Smooth muscle cell (in vitro differentiated cells): ENCODE data around the gene SLC22A4. TPM values are rescaled to one million over a fixed set of nuclear protein-coding genes. Genes with fewer than 3 reads are reported as not detected.
A peak's percentile ranks its signal among the peaks of the same experiment; 100 is the strongest.

ENCODE experiments used
- DNase-seq: peaks from one replicate; lab custom pipeline; 2025; ENCODE audit not compliant: unreplicated experiment; lab: John Stamatoyannopoulos, UW
- H2AFZ ChIP-seq: fragments of 200-600 bp; sonication (generic); 2 replicates; pipeline ENCODE4 v1.6.0; 2016; ENCODE audit warnings: antibody characterized with exemption, low read depth, mild to moderate bottlenecking
- H3F3A ChIP-seq: fragments of 200-600 bp; sonication (generic); 2 replicates; pipeline ENCODE4 v1.6.0; 2017; ENCODE audit warnings: antibody characterized with exemption, low read depth
- H3K27ac ChIP-seq: fragments of 200-600 bp; sonication (generic); 2 replicates; pipeline ENCODE4 v1.5.1; 2016; ENCODE audit warnings: low read depth, mild to moderate bottlenecking
- H3K27me3 ChIP-seq: fragments of 200-600 bp; sonication (generic); 2 replicates; pipeline ENCODE4 v1.6.1; 2016; ENCODE audit warnings: low read depth, mild to moderate bottlenecking
- H3K36me3 ChIP-seq: fragments of 200-600 bp; sonication (generic); 2 replicates; pipeline ENCODE4 v1.5.1; 2016; ENCODE audit warnings: low read depth
- H3K4me1 ChIP-seq: fragments of 200-600 bp; sonication (generic); 2 replicates; pipeline ENCODE4 v1.5.1; 2016; ENCODE audit warnings: low read depth
- H3K4me2 ChIP-seq: fragments of 200-600 bp; sonication (generic); 2 replicates; pipeline ENCODE4 v1.6.0; 2016; ENCODE audit warnings: mild to moderate bottlenecking
- H3K4me3 ChIP-seq: fragments of 200-600 bp; sonication (generic); 2 replicates; pipeline ENCODE4 v1.5.1; 2016; ENCODE audit warnings: mild to moderate bottlenecking
- H3K79me2 ChIP-seq: fragments of 200-600 bp; sonication (generic); 2 replicates; pipeline ENCODE4 v1.6.0; 2016; ENCODE audit warnings: low read depth, mild to moderate bottlenecking
- H3K9ac ChIP-seq: fragments of 200-600 bp; sonication (generic); 2 replicates; pipeline ENCODE4 v1.6.0; 2016; ENCODE audit warnings: low read depth
- H3K9me3 ChIP-seq: fragments of 200-600 bp; sonication (generic); replicated peaks from 2 replicates; pipeline ENCODE4 v1.5.1; 2016; ENCODE audit warnings: low read depth
- H4K20me1 ChIP-seq: fragments of 200-600 bp; sonication (generic); 2 replicates; pipeline ENCODE4 v1.6.0; 2016; ENCODE audit warnings: low read depth
- whole genome bisulfite sequencing: methylation state at CpG from one replicate; pipeline ENCODE4 v1.1.7; 2016; ENCODE audit warnings: low lambda C conversion rate; 5-methylcytosine and 5-hydroxymethylcytosine counted together
- polyA plus RNA-seq: library from polyadenylated mRNA; unstranded; fragments of >200 nt; fragmentation: Nextera tagmentation; extraction: Ambion mirVana; gene quantifications from 2 replicates; pipeline ENCODE4 v1.2.1, GENCODE V29; 2016
- total RNA-seq: library from RNA; depleted of rRNA; stranded (reverse); fragments of >200 nt; gene quantifications from 2 replicates; pipeline ENCODE4 v1.2.3, GENCODE V29; 2014
- TF ChIP-seq, protein P1 (sequence below): fragments of 200-600 bp; sonication (generic); IDR thresholded peaks from 2 replicates; pipeline ENCODE4 v1.5.1; 2017; ENCODE audit warnings: borderline replicate concordance, mild to moderate bottlenecking, antibody characterized with exemption; ENCODE audit not compliant: insufficient read depth, poor library complexity, severe bottlenecking

SLC22A4 gene
- total and polyA plus RNA-seq, 2 experiments from 2014 or later = 3.1 to 3.8 TPM

GRCh38 chr5:132260051-132260450, 34.1 kb upstream of the SLC22A4 start:
- WGBS = 29% methylated on average over 6 of the region's 6 CpGs
- Histone ChIP-seq H3K79me2 (peaks cover 19% of the 10 kb centered on the region), H3K27me3 (no peaks in the 10 kb centered on the region), H3F3A (peaks cover 11% of the 10 kb centered on the region), H3K9me3 (no peaks in the 10 kb centered on the region), H2AFZ (no peak overlapping the region), H3K27ac (peak overlapping the region; percentile 98), H3K4me3 (peak overlapping the region; percentile 75), H3K4me2 (peak overlapping the region; percentile 92), H3K4me1 (peaks cover 35% of the 10 kb centered on the region), H4K20me1 (peaks cover 38% of the 10 kb centered on the region), H3K9ac (peak overlapping the region; percentile 96), H3K36me3 (no peaks in the 10 kb centered on the region)
- DNase-seq = no peak
- TF ChIP-seq, protein P1, sequence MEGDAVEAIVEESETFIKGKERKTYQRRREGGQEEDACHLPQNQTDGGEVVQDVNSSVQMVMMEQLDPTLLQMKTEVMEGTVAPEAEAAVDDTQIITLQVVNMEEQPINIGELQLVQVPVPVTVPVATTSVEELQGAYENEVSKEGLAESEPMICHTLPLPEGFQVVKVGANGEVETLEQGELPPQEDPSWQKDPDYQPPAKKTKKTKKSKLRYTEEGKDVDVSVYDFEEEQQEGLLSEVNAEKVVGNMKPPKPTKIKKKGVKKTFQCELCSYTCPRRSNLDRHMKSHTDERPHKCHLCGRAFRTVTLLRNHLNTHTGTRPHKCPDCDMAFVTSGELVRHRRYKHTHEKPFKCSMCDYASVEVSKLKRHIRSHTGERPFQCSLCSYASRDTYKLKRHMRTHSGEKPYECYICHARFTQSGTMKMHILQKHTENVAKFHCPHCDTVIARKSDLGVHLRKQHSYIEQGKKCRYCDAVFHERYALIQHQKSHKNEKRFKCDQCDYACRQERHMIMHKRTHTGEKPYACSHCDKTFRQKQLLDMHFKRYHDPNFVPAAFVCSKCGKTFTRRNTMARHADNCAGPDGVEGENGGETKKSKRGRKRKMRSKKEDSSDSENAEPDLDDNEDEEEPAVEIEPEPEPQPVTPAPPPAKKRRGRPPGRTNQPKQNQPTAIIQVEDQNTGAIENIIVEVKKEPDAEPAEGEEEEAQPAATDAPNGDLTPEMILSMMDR = no peak

- no peak overlapping the region for H2AFZ ChIP-seq
- H3K27me3 ChIP-seq = no peaks in the 10 kb centered on the region
- H3K36me3 ChIP-seq = no peaks in the 10 kb centered on the region
- H3F3A ChIP-seq = peaks cover 11% of the 10 kb centered on the region
- 10% methylated on average over 6 of the region's 6 CpGs for WGBS
- no peaks in the 10 kb centered on the region for H3K9me3 ChIP-seq
- peaks cover 37% of the 10 kb centered on the region for H3K4me1 ChIP-seq
- peak overlapping the region; percentile 98 for H3K27ac ChIP-seq
- TF ChIP-seq, protein P1 = no peak
- no peak for DNase-seq
- H3K4me3 ChIP-seq = no peak overlapping the region
- peak overlapping the region; percentile 96 for H3K9ac ChIP-seq
- peaks cover 19% of the 10 kb centered on the region for H3K79me2 ChIP-seq
- peaks cover 39% of the 10 kb centered on the region for H4K20me1 ChIP-seq
- H3K4me2 ChIP-seq = peak overlapping the region; percentile 92
Measured at GRCh38 chr5:132260714-132261551, 33.3 kb upstream of the SLC22A4 start.

GRCh38 chr5:132261881-132262845, 32.0 kb upstream of the SLC22A4 start:
- DNase-seq = no peak
- no peaks in the 10 kb centered on the region for H3K9me3 ChIP-seq
- no peak overlapping the region for H3K9ac ChIP-seq
- H3K79me2 ChIP-seq = peaks cover 19% of the 10 kb centered on the region
- H3K4me1 ChIP-seq = peaks cover 37% of the 10 kb centered on the region
- no peaks in the 10 kb centered on the region for H3K27me3 ChIP-seq
- H3K4me2 ChIP-seq = peak overlapping the region; percentile 92
- H4K20me1 ChIP-seq = peaks cover 52% of the 10 kb centered on the region
- 96% methylated on average over 7 of the region's 7 CpGs for whole genome bisulfite sequencing
- H2AFZ ChIP-seq = no peak overlapping the region
- TF ChIP-seq, protein P1 = no peak
- H3K4me3 ChIP-seq = no peak overlapping the region
- H3K36me3 ChIP-seq = no peaks in the 10 kb centered on the region
- peak overlapping the region; percentile 98 for H3K27ac ChIP-seq
- peaks cover 11% of the 10 kb centered on the region for H3F3A ChIP-seq
